Neutrophil (primary cell): ENCODE measurements around the gene CD44.

Experiments
- H3K27ac ChIP-seq: fragments of 200-600 bp; sonication (generic); 2 replicates; pipeline ENCODE4 v1.5.1; 2016; ENCODE audit warnings: mild to moderate bottlenecking, moderate library complexity
- H3K27me3 ChIP-seq: fragments of 200-600 bp; sonication (generic); 2 replicates; pipeline ENCODE4 v1.6.0; 2016; ENCODE audit warnings: mild to moderate bottlenecking
- H3K36me3 ChIP-seq: fragments of 200-600 bp; sonication (generic); 2 replicates; pipeline ENCODE4 v1.5.1; 2017
- H3K4me1 ChIP-seq, 2 experiments: fragments of 200-600 bp in 1 of 2; sonication (generic) in 1 of 2; 1 replicate in 1 of 2; 2 replicates in 1 of 2; pipeline versions ENCODE4 v1.5.1 to v1.6.1; 2013 to 2016; ENCODE audit warnings: low read depth in 1 of 2, low read length in 1 of 2, mild to moderate bottlenecking in 1 of 2, moderate library complexity in 1 of 2; ENCODE audit not compliant: control insufficient read depth in 1 of 2, insufficient read depth in 1 of 2
- H3K4me3 ChIP-seq, 2 experiments: fragments of 200-600 bp in 1 of 2; sonication (generic) in 1 of 2; 1 replicate in 1 of 2; 2 replicates in 1 of 2; pipeline ENCODE4 v1.5.1; 2013 to 2016; ENCODE audit warnings: low read depth in 1 of 2, low read length in 1 of 2, mild to moderate bottlenecking in 1 of 2, moderate library complexity in 1 of 2
- H3K9me3 ChIP-seq: fragments of 200-600 bp; sonication (generic); 2 replicates; pipeline ENCODE4 v1.5.1; 2016
- TF ChIP-seq, protein P1 (sequence below): fragments of 200-600 bp; sonication (generic); IDR thresholded peaks from 2 replicates; pipeline ENCODE4 v1.5.1; 2016; ENCODE audit warnings: antibody characterized with exemption

CD44 gene

DNA sequence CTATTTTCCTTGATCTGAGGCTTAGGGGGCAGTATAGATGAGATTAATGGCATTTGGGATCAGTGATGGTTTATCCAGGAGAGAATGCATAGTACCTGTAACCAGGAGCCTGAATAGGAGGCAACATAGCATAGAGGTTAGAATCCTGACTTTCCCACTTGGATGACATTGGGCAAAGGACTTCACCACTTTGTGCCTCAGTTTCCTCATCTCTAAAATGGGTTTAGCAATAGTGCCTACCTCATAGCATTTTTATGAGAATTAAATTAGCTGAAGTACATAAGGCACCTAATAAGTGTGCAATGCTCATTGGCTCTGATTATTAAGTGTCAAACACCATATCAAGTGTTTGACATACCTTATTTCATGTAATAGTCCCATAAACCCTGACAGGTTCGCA is 30.8 kb downstream of the CD44 start:
- Histone ChIP-seq H3K36me3 (no peaks in the 10 kb centered on the region), H3K27ac (peak overlapping the region; percentile 54), H3K27me3 (no peaks in the 10 kb centered on the region), H3K4me1 (peaks cover 87 to 98% of the 10 kb centered on the region in 2 experiments), H3K4me3 (no peak overlapping the region), H3K9me3 (no peaks in the 10 kb centered on the region)
- TF ChIP-seq, protein P1, sequence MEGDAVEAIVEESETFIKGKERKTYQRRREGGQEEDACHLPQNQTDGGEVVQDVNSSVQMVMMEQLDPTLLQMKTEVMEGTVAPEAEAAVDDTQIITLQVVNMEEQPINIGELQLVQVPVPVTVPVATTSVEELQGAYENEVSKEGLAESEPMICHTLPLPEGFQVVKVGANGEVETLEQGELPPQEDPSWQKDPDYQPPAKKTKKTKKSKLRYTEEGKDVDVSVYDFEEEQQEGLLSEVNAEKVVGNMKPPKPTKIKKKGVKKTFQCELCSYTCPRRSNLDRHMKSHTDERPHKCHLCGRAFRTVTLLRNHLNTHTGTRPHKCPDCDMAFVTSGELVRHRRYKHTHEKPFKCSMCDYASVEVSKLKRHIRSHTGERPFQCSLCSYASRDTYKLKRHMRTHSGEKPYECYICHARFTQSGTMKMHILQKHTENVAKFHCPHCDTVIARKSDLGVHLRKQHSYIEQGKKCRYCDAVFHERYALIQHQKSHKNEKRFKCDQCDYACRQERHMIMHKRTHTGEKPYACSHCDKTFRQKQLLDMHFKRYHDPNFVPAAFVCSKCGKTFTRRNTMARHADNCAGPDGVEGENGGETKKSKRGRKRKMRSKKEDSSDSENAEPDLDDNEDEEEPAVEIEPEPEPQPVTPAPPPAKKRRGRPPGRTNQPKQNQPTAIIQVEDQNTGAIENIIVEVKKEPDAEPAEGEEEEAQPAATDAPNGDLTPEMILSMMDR: no peak

DNA sequence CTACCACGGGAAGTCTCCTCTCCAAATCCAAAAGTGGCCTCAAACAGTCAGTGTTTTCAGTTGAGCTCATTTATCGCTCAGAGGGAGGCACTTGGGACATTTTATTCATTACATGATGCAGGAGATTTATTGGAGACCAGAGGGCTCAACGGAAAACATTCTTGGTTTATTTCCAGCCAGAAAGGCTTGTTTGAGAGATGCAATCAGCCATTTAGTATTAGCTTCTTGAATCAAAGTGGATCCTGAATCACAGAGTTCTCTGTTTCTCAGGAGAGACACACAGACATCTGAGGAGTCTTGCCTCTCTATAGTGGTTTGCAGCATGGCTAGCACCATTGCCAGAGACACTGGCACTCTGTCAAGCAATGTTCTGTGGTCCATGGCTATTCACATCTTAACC is 31.5 kb downstream of the CD44 start:
- H3K36me3 ChIP-seq: no peaks in the 10 kb centered on the region
- TF ChIP-seq, protein P1: no peak
- H3K4me1 ChIP-seq: peaks cover 87 to 98% of the 10 kb centered on the region in 2 experiments
- H3K27me3 ChIP-seq: no peaks in the 10 kb centered on the region
- no peak overlapping the region for H3K4me3 ChIP-seq
- H3K9me3 ChIP-seq: no peaks in the 10 kb centered on the region
- H3K27ac ChIP-seq: peak overlapping the region; percentile 54

DNA sequence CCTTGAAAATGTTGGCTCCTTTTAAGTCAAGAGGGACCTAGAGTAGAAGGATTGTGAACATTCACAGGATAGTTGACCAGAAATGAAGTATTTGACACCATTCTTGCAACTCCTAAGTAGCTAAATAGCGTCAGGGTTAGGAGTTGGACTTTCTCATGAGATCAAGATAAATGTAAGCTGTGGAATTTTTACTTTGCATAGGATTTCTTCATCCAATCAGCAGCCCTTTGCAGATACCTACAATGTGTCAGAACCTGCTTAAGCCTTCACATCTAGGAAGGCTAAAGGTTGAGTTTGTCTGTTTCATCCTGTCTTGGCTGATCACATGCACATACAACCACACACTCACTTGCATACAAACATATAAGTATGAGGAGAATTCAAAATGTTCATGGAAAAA is 32.3 kb downstream of the CD44 start:
- no peaks in the 10 kb centered on the region for H3K9me3 ChIP-seq
- peaks cover 82 to 98% of the 10 kb centered on the region in 2 experiments for H3K4me1 ChIP-seq
- H3K4me3 ChIP-seq: no peak overlapping the region
- no peaks in the 10 kb centered on the region for H3K36me3 ChIP-seq
- H3K27ac ChIP-seq: peak overlapping the region; percentile 54
- TF ChIP-seq, protein P1: no peak
- H3K27me3 ChIP-seq: no peaks in the 10 kb centered on the region

DNA sequence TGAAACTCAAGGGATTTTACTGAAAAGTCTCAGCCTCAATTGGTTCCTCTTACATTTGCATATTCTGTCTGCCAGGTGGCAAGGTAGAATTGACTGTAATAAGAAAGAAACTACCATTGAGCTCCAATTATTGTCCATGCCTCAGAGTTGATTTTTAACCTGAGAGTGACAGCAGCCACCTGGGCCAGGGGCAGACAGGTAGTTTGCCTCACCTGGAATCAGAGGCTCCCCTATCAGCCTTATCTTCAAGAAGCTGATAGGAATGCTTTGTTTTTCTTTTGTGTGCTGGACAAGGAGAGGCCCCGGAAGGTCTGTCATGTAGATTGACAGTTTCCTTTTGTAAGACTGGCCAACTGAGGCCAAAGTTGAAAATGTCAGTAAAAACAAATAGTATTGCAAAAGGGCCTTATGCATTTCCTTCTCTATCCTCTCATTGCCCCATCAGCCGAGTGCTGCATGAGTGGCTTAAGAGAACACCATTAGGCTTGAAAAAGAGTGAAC is 34.1 kb downstream of the CD44 start:
- peaks cover 69 to 94% of the 10 kb centered on the region in 2 experiments for H3K4me1 ChIP-seq
- no peaks in the 10 kb centered on the region for H3K9me3 ChIP-seq
- TF ChIP-seq, protein P1: no peak
- peak overlapping the region; percentile 41 to 45 for H3K4me3 ChIP-seq
- H3K36me3 ChIP-seq: peaks cover 17% of the 10 kb centered on the region
- no peaks in the 10 kb centered on the region for H3K27me3 ChIP-seq
- peak overlapping the region; percentile 89 for H3K27ac ChIP-seq

DNA sequence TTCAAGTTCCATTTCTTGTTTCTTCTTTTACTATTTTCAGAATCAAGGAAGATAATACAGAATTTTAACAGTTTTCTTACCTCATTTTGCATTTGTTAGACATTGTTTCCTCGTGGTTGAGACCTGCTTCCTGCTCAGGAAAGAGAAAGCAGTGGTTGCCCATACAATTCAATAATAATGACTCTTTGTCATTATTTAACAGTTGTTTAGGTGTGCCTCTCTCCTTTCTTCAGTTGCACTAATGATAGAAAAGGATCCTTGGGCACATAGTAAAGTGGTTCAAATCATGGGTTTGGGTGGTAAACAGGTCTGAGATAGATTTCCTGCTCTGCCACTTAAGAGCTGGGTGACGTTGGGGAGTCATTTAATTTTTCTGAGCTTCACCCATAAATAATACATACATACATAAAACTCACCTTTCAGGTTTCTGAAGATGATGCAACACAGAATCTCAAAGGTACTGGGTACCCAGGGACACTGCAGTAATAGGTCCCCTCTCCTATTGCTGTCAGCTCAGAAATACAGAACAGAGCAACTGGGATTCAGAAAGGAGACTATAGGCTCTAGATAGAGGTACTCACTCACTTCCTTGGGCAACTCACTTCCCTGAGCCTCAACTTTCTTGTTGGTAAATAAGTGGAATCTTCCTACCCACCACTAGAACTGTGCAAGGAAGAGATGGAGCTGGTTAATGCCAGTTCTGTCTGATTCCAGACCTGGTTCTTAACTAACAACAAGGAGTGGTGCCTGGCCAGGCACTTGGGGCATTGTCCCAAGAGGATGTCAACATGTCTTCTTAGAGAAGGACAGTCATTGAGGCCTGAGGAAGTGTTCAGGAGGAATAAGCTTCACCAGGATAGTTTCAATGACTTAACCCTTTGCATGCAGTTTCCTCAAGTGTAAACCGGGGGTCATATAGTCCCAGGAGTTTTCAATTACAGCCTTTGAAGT is 34.9 kb downstream of the CD44 start:
- H3K4me3 ChIP-seq: peak overlapping the region; percentile 41 to 45
- H3K9me3 ChIP-seq: no peaks in the 10 kb centered on the region
- peaks cover 71 to 94% of the 10 kb centered on the region in 2 experiments for H3K4me1 ChIP-seq
- peak overlapping the region; percentile 89 for H3K27ac ChIP-seq
- no peaks in the 10 kb centered on the region for H3K27me3 ChIP-seq
- TF ChIP-seq, protein P1: no peak
- H3K36me3 ChIP-seq: peaks cover 25% of the 10 kb centered on the region
